ENCODE results near the gene EGF. TPM values are rescaled to one million over a fixed set of nuclear protein-coding genes. Genes with fewer than 3 reads are reported as not detected.

The EGF gene
- total and polyA plus RNA-seq, 3 donors from 2014 or later: 0.79 to 1.3 (median 0.87) TPM

DNA sequence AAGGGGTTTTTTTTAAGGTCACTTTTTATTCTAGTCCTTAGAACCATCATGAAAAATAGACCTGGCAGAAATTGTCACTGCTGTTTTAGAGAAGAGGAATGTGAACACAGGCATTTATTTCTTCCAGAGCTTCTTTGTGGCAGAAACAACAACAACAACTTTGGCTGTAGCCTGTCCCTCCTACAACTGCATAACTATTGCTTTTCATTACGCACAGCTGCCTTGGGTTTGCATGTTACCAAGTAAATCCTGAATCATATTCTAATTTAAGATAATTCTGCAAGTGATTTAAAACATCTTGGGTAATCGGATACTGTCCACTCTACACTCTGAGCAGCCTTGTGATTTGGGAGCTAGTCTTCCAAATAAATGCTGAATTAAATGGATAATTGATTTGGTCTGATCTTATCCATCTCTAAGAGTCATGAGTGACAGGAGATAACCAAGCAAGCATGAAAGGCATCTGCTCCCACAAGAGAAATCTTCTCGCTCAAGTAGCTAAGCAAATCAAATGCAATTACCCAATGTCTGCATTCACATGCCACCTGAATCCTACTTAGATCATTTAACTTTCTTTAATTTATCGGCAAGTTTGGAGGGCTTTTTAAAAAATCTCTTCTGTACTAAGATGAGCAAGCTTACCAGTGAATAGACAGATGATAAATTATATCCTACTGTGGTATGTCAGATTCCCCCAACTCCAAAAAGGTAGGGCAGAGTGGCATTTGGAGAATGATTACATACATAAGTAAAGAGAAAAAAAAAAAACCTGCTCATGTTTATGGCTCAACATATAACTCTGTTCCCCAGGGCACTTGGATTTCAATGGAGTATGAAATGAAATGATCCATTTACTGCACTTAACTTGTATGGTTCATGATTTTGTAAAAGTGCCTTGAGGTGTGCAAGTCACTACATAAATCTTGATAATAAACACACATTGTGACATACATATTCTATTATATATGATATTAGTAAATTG lies 73.6 kb downstream of the EGF start:
- TF ChIP-seq POLR2A (IDR thresholded peaks at IDR 0.05) (no peak), CTCF (IDR thresholded peaks at IDR 0.05) (no peak)
- Histone ChIP-seq H3K4me1 (no peaks in the 10 kb centered on the region), H3K36me3 (ENCODE audit: low read depth, missing control alignments) (no peaks in the 10 kb centered on the region), H3K27ac (no peak overlapping the region), H3K27me3 (no peaks in the 10 kb centered on the region), H3K4me3 (no peak overlapping the region), H3K9me3 (no peaks in the 10 kb centered on the region)
- no peak for DNase-seq
- 91 to 92% methylated on average over 4 of the region's 4 CpGs for WGBS, 2 donors
- intact Hi-C loops (cut with DNase I; ENCODE audit: low total_unique reads): no loop called here

DNA sequence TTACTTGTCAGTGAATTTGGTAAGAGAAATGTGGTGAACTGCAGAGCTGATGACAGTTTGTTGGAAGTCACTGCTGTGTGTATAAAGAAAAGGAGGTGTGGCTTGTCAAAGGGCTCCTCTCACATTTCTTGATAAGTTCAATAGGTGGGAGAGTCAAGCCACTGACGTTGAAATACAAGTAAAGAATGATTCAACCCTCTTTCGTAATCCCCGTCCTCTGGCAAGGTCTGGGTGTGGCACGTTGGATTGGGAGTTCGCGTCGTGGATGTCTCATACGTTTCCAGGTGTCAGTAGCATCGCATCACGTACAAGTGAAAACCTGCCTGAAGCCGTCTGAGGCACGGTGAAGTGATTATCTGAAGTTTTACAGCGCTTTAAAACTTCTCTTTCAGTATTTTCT lies 76.4 kb downstream of the EGF start:
- H3K9me3 ChIP-seq: no peaks in the 10 kb centered on the region
- intact Hi-C loops (cut with DNase I; ENCODE audit: low total_unique reads): no loop called here
- no peak overlapping the region for H3K27ac ChIP-seq
- H3K27me3 ChIP-seq: no peaks in the 10 kb centered on the region
- no peaks in the 10 kb centered on the region for H3K4me1 ChIP-seq
- no peaks in the 10 kb centered on the region for H3K36me3 ChIP-seq (ENCODE audit: low read depth, missing control alignments)
- DNase-seq: no peak
- TF ChIP-seq CTCF (IDR thresholded peaks at IDR 0.05): no peak
- no peak for TF ChIP-seq POLR2A (IDR thresholded peaks at IDR 0.05)
- no peak overlapping the region for H3K4me3 ChIP-seq
- 66 to 79% methylated on average over 13 of the region's 13 CpGs for WGBS, 2 donors

GRCh38 chr4:109989618-109990017 lies 76.9 kb downstream of the EGF start:
- H3K4me1 ChIP-seq: no peaks in the 10 kb centered on the region
- H3K4me3 ChIP-seq: no peak overlapping the region
- H3K36me3 ChIP-seq (ENCODE audit: low read depth, missing control alignments): no peaks in the 10 kb centered on the region
- WGBS, 2 donors: 79% methylated on average over 6 of the region's 6 CpGs
- no peak for DNase-seq
- no peak for TF ChIP-seq CTCF (IDR thresholded peaks at IDR 0.05)
- TF ChIP-seq POLR2A (IDR thresholded peaks at IDR 0.05): no peak
- no peaks in the 10 kb centered on the region for H3K27me3 ChIP-seq
- intact Hi-C loops (cut with DNase I; ENCODE audit: low total_unique reads): no loop called here
- no peak overlapping the region for H3K27ac ChIP-seq
- no peaks in the 10 kb centered on the region for H3K9me3 ChIP-seq

DNA sequence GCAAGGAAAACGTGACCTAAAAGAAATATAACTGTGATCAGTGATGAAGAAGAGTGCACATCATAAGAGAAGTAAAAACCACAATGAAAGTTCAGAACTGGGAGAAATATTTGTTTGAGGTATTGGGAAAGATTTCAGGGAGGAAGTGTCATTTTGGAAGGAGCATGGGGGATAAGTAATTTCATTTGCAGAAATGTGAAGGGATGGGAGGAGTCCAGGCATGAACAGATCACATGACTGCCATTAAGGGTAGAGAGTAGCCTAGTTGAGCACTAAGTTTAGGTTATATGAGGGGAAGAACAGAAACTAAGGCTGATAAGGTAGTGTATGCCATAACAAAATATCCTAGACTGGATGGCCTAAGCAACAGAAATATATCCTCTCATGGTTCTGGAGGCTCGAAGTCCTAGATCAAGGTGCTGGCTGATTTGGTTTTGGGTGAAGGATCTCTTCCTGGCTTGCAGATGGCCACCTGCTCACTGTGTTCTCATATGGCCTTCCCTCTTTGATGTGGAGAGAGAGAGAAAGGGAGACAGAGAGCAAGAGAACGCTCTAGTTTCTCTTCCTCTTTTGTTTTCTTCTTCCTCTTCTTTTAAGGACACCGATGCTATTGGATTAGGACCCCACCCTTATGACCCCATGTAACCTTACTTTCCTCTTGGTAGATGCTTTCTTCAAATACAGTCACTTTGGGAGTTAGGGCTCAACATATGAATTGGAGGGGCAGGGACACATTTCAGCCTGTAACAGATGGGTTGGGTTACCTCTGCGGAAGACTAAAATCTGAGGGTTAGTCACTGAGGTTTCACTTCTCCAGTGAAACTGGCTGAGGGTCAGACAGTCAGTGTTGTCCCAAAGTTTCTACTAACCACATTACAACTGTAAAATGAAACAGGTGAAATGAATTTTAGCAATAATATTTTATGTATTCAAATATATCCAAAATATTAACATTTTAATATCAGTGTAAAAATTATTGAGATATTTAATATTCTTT lies 77.9 kb downstream of the EGF start:
- TF ChIP-seq CTCF (IDR thresholded peaks at IDR 0.05): no peak
- no peak for TF ChIP-seq POLR2A (IDR thresholded peaks at IDR 0.05)
- H3K36me3 ChIP-seq (ENCODE audit: low read depth, missing control alignments): no peaks in the 10 kb centered on the region
- no peaks in the 10 kb centered on the region for H3K4me1 ChIP-seq
- no peak overlapping the region for H3K4me3 ChIP-seq
- WGBS, 2 donors: 90 to 92% methylated on average over 5 of the region's 5 CpGs
- no peaks in the 10 kb centered on the region for H3K9me3 ChIP-seq
- no peak overlapping the region for H3K27ac ChIP-seq
- no peak for DNase-seq
- intact Hi-C loops (cut with DNase I; ENCODE audit: low total_unique reads): no loop called here
- no peaks in the 10 kb centered on the region for H3K27me3 ChIP-seq

Measured in testis (tissue), 3 donors.